CD4-positive, alpha-beta T cell treated with Interleukin-4 for 1 hour (primary cell): ENCODE data around the gene DPP6.
"Not testable (repeated sequence)": the region's sequence is repeated elsewhere in the genome, so short reads cannot be mapped to it uniquely, and the experiment has no call there.

Experiments
- DNase-seq, 2 donors: peaks; one replicate each; pipeline ENCODE4 v3.0.0-alpha.2; 2020 to 2022

DPP6 gene

DNA sequence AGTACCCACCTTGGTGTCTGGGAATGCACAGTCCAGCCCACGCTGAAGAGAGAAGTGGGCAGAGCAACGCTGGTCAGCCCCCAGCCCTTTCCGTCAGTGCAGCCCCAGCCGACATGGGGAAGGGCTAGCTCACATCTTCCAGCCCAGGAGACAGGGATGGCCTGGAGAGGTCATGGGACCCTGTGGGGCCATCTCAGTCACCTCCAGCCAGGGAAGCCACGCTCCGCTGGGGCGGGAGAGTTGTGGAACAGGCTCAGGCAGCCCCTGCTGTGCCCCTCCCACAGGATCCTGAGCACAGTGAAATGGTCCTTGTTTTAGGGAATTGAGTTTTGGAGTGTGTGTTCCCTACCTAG is 865.6 kb downstream of the DPP6 start:
- no peak for DNase-seq

DNA sequence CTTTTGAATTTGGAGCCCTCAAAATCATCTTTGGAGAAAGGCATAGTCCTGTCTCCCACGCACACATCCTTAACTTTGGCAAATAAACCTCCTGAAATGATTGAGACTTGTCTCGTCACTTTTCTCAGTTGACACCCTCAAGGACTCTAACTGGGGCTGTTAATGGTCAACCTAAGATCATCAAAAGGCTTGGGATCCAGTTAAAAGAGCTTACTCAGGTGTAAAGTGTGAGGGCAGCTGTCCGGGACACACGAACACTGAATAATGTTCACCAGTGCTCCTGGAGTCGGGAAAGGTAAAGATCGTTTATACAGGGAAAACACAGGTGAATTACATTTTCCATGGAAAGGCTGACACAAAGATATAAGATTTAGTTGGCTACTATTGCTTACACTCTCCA is 866.1 kb downstream of the DPP6 start:
- no peak for DNase-seq

DNA sequence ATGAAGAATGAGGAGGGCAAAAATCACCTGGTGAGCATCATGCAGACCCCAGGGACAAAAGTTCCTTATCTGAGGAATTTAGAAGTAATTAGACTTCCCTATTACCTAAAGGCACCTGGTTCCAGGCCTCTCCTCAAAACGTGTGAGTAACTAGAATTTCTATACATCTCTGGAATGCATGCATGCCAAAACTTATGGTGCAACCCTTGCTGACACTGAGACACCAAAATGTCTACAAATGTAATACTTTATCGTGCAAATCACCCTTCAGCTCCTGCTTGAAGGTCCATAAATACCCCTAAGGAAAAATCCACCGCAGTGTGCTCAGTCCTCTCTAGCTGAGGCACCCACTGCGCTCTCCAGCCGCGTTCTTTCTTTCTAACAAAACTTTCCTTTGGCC is 866.5 kb downstream of the DPP6 start:
- no peak for DNase-seq

DNA sequence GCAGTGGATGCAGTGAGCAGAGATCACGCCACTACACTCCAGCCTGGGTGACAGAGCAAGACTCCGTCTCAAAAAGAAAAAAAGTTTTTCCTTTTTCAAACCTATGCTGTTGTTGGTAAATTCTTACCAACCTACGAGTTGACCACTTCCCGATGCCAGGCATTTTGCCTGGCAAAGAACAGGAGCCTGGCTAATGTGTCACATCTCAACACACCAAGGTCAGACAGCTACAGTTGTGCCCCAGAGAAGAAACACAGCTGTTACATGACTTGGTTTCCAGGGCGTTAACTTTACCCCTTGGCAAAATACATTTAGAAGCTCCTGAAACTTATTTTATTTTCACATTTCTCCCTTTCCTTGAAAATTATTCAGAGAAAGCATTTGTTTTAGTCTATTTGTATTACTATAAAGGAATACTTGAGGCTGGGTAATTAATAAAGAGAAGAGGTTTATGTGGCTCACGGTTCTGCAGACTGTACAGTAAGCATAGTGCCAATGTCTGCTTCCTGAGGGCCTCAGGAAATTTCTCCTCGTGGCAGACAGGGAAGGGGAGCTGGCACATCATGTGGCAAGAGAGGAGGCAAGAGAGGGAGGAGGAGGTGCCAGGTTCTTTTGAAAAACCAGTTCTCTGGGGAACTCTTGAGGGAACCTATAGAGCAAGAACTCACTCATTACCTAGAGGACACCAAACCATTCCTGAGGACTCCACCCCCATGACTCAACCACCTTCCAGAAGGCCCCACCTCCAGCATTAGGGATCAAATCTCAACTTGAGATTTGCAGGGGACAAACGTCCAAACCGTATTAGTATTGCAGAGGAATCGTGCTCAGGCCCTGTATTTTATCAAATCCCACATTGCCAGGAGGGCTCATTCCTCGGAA is 867.4 kb downstream of the DPP6 start:
- DNase-seq, result no peak

DNA sequence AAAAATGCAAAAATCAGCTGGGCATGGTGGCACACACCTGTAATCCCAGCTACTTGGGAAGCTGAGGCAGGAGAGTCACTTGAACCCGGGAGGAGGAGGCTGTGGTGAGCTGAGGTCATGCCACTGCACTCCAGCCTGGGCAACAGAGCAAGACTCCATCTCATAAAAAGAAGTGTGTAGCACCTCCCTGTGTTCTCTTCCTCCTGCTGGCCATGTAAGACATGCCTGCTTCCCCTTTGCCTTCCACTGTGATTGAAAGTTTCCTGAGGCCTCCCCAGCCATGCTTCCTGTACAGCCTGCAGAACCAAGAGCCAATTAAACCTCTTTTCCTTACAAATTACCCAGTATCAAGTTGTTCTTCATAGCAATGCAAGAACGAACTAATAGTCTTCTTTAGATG is 870.3 kb downstream of the DPP6 start:
- DNase-seq, result not testable (repeated sequence)

DNA sequence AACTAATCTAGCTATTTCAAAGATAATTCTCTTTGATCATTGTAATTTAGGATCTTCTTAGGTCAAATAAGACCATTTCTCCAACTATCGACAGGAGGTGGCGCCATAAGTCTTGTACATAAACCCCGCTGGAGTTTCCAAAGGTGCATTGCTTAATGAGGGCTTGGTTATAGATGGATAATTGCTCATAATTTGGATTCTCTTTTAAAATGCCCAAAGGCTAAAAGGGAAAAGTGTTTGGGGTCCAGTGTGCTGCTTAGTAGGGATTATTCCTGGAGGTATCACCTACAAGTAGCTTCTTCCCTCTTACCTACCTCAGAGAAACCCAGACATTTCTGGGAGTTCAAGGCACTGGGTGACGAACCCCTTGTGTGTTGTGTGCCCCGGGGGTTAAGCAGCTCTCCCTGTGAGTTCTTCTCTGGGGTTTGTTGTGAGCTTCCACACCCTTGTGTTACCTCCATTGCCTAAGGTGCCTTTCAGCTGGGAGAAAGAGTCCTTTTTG is 875.5 kb downstream of the DPP6 start:
- peak; percentile 81 to 82 for DNase-seq

DNA sequence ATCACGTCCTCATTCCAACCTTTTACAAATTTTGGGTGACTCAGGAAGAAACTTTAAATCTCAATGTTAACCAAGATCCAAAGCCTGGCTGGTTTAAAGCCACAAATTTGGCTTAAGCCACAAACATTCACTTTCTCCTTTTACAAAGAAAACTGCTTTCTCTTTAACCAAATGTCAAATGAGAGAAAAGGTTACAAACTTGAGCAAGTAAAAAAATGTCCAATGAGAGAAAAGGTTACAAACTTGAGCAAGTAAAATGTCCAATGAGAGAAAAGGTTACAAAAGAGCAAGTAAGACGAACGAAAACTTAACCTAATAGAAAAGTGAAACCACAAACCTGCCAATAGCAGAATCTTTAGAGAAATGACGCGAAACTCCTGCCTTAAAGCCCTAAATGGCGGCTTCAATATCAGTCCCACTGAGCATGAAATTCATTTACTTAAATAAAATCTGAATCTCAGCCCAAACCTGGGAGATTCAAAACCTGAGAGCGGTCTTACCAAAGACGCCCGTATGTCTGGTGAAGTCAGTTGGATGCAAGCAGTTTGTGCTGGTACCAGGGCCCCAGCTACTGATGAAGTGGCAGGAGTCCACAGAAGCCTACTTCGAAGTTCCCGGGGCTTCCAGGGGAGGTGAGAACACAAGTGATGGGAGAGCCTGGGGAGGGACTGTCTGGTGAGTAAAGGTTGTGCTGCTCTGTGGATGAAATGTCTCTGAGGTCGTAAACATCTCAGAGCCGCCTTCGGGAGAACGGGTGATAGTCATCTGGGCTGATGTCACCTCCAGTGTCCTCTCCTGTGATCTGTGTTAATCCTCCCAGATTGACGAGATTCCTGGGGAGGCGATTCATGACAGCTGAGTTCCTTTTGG is 876.2 kb downstream of the DPP6 start:
- DNase-seq, result peak; percentile 51 to 99

DNA sequence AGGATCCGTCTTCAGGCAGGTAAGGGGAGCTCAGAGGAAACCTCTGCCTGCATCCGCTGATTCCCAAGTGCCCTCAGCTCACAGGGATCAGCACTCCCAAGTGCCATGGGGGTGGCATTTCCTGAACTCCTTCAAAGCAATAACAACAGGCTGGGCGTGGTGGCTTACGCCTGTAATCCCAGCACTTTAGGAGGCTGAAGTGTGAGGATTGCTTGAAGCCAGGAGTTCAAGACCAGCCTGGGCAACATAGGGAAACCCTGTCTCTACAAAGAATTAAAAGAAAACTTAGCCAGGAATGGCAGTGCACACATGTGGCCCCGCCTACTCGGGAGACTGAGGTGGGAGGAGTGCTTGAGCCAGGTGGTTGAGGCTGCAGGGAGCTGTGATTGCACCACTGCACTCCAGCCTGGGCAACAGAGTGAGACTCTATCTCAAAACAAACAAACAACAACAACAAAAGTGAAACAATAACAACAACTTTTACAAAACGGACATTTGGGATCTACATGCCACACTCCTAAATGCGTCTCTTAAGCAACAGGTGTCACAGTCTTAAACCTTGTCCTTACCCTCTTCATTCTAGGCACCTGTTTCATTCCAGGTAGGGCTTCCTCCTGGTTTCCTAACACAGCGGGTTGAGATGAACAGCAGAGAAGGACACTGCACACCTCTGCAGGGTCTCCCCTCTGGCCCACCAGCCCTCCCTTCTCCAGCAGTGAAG is 877.0 kb downstream of the DPP6 start:
- DNase-seq, result no peak

DNA sequence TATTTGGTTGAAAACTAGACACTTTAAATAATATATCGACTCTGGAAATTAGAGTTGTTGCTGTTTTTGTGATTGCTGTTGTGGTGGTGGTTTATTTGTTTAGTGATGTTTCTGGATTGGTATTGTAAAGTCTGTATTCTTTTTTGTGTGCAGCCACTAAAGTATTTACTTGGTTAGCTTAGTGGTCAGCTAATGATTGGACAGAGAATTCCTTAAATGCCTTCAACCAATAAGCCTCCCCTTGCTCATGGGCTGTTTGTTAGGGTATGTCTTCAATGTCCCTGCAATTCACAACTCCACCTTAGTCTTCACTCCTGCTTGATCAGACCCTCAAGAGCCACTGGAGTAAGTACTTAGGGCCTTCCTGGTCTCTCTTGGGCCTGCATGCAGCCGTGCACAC is 879.7 kb downstream of the DPP6 start:
- no peak for DNase-seq

DNA sequence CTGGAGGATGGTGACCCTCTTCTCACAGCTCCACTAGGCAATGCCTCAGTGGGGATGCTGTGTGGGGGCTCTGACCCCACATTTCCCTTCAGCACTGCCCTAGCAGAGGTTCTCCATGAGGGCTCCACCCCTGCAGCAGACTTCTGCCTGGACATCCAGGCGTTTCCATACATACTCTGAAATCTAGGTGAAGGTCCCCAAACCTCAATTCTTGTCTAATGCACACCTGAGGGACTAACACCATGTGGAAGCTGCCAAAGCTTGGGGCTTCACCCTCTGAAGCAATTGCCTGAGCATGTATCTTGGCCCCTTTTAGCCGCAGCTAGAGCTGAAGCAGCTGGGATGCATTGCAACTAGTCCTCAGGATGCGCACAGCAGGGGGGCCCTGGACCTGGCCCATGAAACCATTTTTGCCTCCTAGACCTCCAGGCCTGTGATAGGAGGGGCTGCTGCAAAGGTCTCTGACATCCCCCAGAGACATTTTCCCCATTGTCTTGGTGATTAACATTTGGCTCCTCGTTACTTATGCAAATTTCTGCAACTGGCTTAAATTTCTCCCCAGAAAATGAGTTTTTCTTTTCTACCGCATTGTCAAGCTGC is 882.3 kb downstream of the DPP6 start:
- not testable (repeated sequence) for DNase-seq

DNA sequence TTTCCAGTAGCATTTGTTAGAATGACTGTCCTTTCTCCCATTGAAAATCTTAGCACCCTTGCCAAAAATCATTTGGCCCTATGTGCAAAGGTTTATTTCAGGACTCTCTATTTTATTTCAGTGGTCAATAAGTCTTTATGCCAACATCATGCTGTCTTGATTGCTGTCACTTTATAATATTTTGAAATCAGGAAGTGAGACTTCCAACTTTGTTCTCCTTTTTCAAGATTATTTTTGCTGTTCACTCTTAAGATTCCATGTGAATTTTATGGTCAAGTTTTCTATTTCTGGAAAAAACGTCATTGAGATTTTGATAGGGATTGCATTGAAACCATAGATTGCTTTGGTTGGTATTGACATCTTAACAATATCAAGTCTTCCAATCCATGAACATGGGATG is 885.6 kb downstream of the DPP6 start:
- DNase-seq, result no peak

DNA sequence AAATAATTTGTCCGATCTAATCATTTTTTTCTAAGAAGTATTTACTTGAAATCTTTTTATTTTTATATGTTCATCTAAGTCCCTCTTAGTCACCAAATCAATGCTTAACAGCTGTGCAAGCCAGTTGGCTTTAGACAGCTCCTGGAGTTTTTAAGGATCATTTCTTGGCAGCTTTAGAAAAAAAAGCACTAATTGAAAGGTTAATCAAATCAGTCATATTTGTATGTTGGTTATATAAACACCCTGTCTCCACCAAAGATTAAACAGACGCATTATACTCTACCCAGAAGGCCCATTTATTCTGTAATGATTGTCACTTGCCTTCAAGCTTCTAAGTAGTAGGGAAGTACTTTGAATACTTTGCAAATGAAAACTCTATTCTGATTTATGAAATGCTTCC is 890.5 kb downstream of the DPP6 start:
- no peak for DNase-seq
